HUES48 (cell line): ENCODE data around the gene NCSTN.
A peak's percentile ranks its signal among the peaks of the same experiment; 100 is the strongest.
"Not testable (repeated sequence)": the region's sequence is repeated elsewhere in the genome, so short reads cannot be mapped to it uniquely, and the experiment has no call there.

ENCODE experiments used
- H3K27ac ChIP-seq: one replicate; pipeline ENCODE4 v1.7.0; 2013; ENCODE audit warnings: low read depth, low read length, inconsistent platforms
- H3K27me3 ChIP-seq: 2 replicates; pipeline ENCODE4 v1.6.1; 2013; ENCODE audit warnings: mild to moderate bottlenecking, low read length; ENCODE audit not compliant: control insufficient read depth, insufficient read depth
- H3K36me3 ChIP-seq: 2 replicates; pipeline ENCODE4 v1.6.1; 2013; ENCODE audit warnings: low read length; ENCODE audit not compliant: control insufficient read depth, insufficient read depth
- H3K4me1 ChIP-seq: 2 replicates; pipeline ENCODE4 v1.6.1; 2013; ENCODE audit warnings: mild to moderate bottlenecking, low read length; ENCODE audit not compliant: control insufficient read depth, insufficient read depth
- H3K4me3 ChIP-seq: 2 replicates; pipeline ENCODE4 v1.5.1; 2013; ENCODE audit warnings: mild to moderate bottlenecking, low read depth, low read length
- H3K9ac ChIP-seq: 2 replicates; pipeline ENCODE4 v1.6.1; 2013; ENCODE audit warnings: mild to moderate bottlenecking, low read depth, low read length, moderate library complexity
- H3K9me3 ChIP-seq: 2 replicates; pipeline ENCODE4 v1.6.1; 2013; ENCODE audit warnings: low read length; ENCODE audit not compliant: control insufficient read depth, insufficient read depth

NCSTN gene

DNA sequence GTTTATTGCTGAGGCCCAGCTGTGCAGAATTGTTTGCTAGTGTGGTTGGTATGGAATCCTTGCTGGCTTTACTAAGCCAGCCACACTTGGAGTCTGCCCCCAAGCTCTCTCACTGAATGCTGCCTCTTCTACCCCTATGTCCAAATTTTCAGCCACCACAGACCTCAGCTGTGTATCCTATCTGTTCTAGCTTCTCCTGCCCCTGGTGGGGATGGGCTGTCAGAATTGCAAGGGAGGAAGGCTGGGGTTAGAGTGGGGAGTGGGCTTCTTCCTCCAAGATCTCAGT is 28.1 kb downstream of the NCSTN start:
- Histone ChIP-seq H3K27ac (no peak overlapping the region), H3K4me1 (peaks cover 28% of the 10 kb centered on the region), H3K9ac (no peak overlapping the region), H3K9me3 (no peaks in the 10 kb centered on the region), H3K36me3 (no peaks in the 10 kb centered on the region), H3K27me3 (no peaks in the 10 kb centered on the region), H3K4me3 (no peak overlapping the region)

- H3K27ac ChIP-seq: no peak overlapping the region
These were observed 28.6 kb downstream of the NCSTN start for GRCh38 chr1:160371756-160372155.

DNA sequence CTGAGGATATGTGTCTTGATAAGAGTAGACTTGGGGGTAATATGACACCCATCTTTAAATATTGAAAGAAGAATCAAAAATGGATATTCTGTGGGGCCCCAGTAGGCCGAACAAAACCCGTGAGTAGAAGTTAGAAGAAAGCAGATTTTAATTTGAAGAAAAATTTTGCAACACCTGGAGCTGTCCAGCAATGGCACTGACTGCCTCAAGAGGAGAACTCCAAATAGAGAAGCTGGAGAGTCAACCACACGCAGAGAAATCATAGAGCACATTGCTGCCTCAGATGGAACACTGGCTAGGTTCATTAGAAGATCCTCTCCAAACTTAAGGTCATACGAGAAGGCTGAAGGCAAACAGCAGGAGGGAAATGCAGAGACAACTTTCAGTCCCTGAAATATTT is 30.5 kb downstream of the NCSTN start:
- no peaks in the 10 kb centered on the region for H3K9me3 ChIP-seq
- H3K27ac ChIP-seq: no peak overlapping the region
- H3K4me1 ChIP-seq: peaks cover 40% of the 10 kb centered on the region
- H3K36me3 ChIP-seq: no peaks in the 10 kb centered on the region
- no peak overlapping the region for H3K9ac ChIP-seq
- H3K27me3 ChIP-seq: no peaks in the 10 kb centered on the region
- H3K4me3 ChIP-seq: no peak overlapping the region

More at GRCh38 chr1:160371756-160372155, 28.6 kb downstream of the NCSTN start:
- H3K9me3 ChIP-seq: no peaks in the 10 kb centered on the region
- H3K9ac ChIP-seq: no peak overlapping the region
- no peaks in the 10 kb centered on the region for H3K27me3 ChIP-seq
- H3K4me3 ChIP-seq: no peak overlapping the region
- H3K4me1 ChIP-seq: peaks cover 32% of the 10 kb centered on the region
- H3K36me3 ChIP-seq: no peaks in the 10 kb centered on the region

DNA sequence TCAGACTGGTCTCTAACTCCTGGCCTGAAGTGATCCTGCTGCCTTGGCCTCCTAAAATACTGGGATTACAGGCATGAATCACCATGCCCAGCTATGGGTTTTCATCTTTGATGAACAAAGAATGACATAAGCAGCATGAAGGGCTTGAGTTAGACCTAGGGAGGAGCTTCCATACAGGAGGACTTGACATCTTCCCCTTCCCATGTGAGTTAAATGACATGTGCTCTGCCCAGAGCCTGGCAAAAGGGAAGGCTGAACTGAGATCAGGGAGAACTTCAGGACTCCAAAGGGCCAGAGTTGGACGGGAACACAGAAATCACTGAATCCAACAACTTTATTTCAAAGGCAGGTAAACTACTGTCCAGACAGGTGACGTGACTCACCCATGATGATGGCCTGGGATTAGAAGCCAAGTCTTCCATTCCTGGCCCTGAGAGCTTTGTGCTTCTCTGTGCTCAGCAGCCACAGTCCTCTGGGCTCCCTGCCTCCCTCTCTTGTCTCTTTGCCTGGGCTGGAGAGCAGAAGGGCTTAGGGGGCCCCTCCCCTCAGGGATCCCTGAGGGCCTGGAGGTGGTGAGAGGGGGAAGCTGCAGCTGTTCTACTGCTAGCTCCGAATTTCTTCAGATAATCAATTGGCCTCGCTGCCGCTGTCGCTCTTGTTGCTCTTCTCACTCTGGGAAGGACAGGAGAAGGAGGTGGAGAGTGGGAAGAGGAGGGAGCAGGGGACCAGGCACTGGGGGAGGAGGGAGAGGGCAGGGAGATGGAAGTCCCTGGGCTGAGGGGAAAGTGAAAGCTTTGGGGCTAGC is 31.3 kb downstream of the NCSTN start:
- Histone ChIP-seq H3K27ac (peak overlapping the region; percentile 91), H3K9me3 (no peaks in the 10 kb centered on the region), H3K27me3 (no peaks in the 10 kb centered on the region), H3K4me1 (peaks cover 40% of the 10 kb centered on the region), H3K9ac (no peak overlapping the region), H3K36me3 (no peaks in the 10 kb centered on the region), H3K4me3 (peak overlapping the region; percentile 13; the same call in 1 of the 2 replicates)

- peak overlapping the region; percentile 23 for H3K4me3 ChIP-seq
- H3K4me1 ChIP-seq: peaks cover 38% of the 10 kb centered on the region
- H3K27ac ChIP-seq: peak overlapping the region; percentile 91
- H3K9me3 ChIP-seq: no peaks in the 10 kb centered on the region
- H3K27me3 ChIP-seq: no peaks in the 10 kb centered on the region
- no peaks in the 10 kb centered on the region for H3K36me3 ChIP-seq
- H3K9ac ChIP-seq: peak overlapping the region; percentile 41; the same call in 1 of the 2 replicates
These were observed 32.8 kb downstream of the NCSTN start for GRCh38 chr1:160375788-160376524.

- no peaks in the 10 kb centered on the region for H3K9me3 ChIP-seq
- H3K27ac ChIP-seq: peak overlapping the region; percentile 91
- H3K4me3 ChIP-seq: peak overlapping the region; percentile 23
- H3K36me3 ChIP-seq: no peaks in the 10 kb centered on the region
- H3K9ac ChIP-seq: peak overlapping the region; percentile 22; the same call in 1 of the 2 replicates
- H3K27me3 ChIP-seq: no peaks in the 10 kb centered on the region
- H3K4me1 ChIP-seq: peaks cover 38% of the 10 kb centered on the region
These were observed 33.4 kb downstream of the NCSTN start for GRCh38 chr1:160376525-160377131.

- Histone ChIP-seq H3K9me3 (no peaks in the 10 kb centered on the region), H3K27ac (no peak overlapping the region), H3K9ac (no peak overlapping the region)
These were observed 34.5 kb downstream of the NCSTN start for GRCh38 chr1:160377585-160378206.

DNA sequence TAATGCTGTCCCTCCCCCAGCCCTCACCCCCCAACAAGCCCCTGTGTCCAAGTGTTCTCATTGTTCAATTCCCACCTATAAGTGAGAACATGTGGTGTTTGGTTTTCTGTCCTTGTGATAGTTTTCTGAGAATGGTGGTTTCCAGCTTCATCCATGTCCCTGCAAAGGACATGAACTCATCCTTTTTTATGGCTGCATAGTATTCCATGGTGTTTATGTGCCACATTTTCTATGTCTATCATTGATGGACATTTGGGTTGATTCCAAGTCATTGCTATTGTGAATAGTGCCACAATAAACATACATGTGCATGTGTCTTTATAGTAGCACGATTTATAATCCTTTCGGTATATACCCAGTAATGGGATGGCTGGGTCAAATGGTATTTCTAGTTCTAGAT is 41.6 kb downstream of the NCSTN start:
- H3K27ac ChIP-seq, H3K9ac ChIP-seq, H3K27me3 ChIP-seq, H3K4me3 ChIP-seq, H3K9me3 ChIP-seq, H3K36me3 ChIP-seq, H3K4me1 ChIP-seq: not testable (repeated sequence)

More at GRCh38 chr1:160377585-160378206, 34.5 kb downstream of the NCSTN start:
- Histone ChIP-seq H3K4me1 (peaks cover 38% of the 10 kb centered on the region), H3K36me3 (no peaks in the 10 kb centered on the region), H3K4me3 (no peak overlapping the region), H3K27me3 (no peaks in the 10 kb centered on the region)

- not testable (repeated sequence) for H3K27me3 ChIP-seq, H3K9me3 ChIP-seq, H3K27ac ChIP-seq, H3K36me3 ChIP-seq, H3K9ac ChIP-seq, H3K4me3 ChIP-seq, H3K4me1 ChIP-seq
These were observed 45.2 kb downstream of the NCSTN start for GRCh38 chr1:160388406-160388805.

DNA sequence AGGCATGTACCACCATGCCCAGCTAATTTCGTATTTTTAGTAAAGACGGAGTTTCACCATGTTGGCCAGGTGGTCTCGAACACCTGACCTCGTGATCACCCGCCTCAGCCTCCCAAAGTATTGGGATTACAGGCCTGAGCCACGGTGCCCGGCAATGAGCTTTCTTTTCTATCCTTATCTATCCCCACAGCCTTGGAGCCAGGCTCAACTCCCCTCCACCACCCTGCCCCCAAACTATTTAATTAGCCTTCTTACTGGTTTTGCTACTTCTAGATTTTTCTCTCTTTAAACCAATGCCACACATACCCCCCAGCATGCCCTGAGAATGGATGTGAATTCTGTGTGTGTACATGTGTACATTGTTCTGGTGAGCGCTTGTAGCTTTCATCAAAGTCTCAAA is 51.5 kb downstream of the NCSTN start:
- Histone ChIP-seq H3K9ac (no peak overlapping the region), H3K4me3 (no peak overlapping the region), H3K4me1 (peaks cover 12% of the 10 kb centered on the region), H3K9me3 (no peaks in the 10 kb centered on the region), H3K27ac (no peak overlapping the region), H3K27me3 (no peaks in the 10 kb centered on the region), H3K36me3 (no peaks in the 10 kb centered on the region)
